K562 (cell line): Measurements from ENCODE around the gene IVL. TPM values are rescaled to one million over a fixed set of nuclear protein-coding genes. Genes with fewer than 3 reads are reported as not detected.

Source experiments
- ATAC-seq: fragments of 200-7000 bp; cut with Tn5 transposase; 3 replicates; pipeline ENCODE4 v1.9.1; 2020; ENCODE audit warnings: moderate library complexity
- BruUV-seq: library from RNA; stranded (reverse); fragments of 400-500 nt; replicated peaks from 2 replicates; lab custom pipeline; 2021; lab: Mats Ljungman, UMichigan
- CTCF ChIA-PET: fragments of 300-600 bp; formaldehyde crosslinking; extraction: SDS; loops from one replicate; lab custom pipeline; 2021; ENCODE audit warnings: low intra/inter-chr PET ratio; lab: Yijun Ruan, JAX
- POLR2A ChIA-PET: fragments of 300-600, 350-650 bp; sonication (Branson Sonifier 250); formaldehyde crosslinking; extraction: SDS; loops from one replicate; lab custom pipeline; 2021; ENCODE audit warnings: antibody characterized with exemption, inconsistent platforms; lab: Yijun Ruan, JAX
- DNase-seq, 4 experiments: peaks; one replicate each; pipeline versions ENCODE4 v3.0.0 to v3.0.0-alpha.2; 2011 to 2018; ENCODE audit warnings: low spot score in 3 of 4, mixed read lengths in 3 of 4; ENCODE audit errors: extremely low read depth in 1 of 4
- FAIRE-seq: peaks from 2 replicates; lab custom pipeline; 2011; peaks lifted over from hg19 to GRCh38; lab: Jason Lieb, UNC
- H2AFZ ChIP-seq: 2 replicates; pipeline ENCODE4 v1.6.0; 2011; ENCODE audit warnings: low read depth, low read length, control low read depth, inconsistent platforms
- H3K27ac ChIP-seq: fragments of 200-600 bp; 3 replicates; pipeline ENCODE4 v1.8.0; 2011; ENCODE audit warnings: low read depth, mild to moderate bottlenecking, control low read depth, inconsistent platforms, low read length, moderate library complexity, mixed read lengths; ENCODE audit errors: extremely low read depth
- H3K27me3 ChIP-seq, 2 experiments: fragments of 300-600 bp in 1 of 2; 2 replicates in 1 of 2; 3 replicates in 1 of 2; pipeline versions ENCODE4 v1.6.0 to v1.8.0; 2011; ENCODE audit warnings: inconsistent platforms in 2 of 2, low read length in 2 of 2, mild to moderate bottlenecking in 1 of 2, mixed read lengths in 1 of 2, moderate library complexity in 1 of 2; ENCODE audit not compliant: control insufficient read depth in 2 of 2, insufficient read depth in 2 of 2
- H3K36me3 ChIP-seq: fragments of 300-600 bp; 3 replicates; pipeline ENCODE4 v1.8.0; 2011; ENCODE audit warnings: mild to moderate bottlenecking, low read length, inconsistent platforms; ENCODE audit not compliant: control insufficient read depth, insufficient read depth
- H3K4me1 ChIP-seq, 2 experiments: fragments of 200-600 bp in 1 of 2; replicated peaks in 1 of 2; 2 replicates in 1 of 2; 3 replicates in 1 of 2; pipeline versions ENCODE4 v1.5.1 to v1.8.0; 2011; ENCODE audit warnings: inconsistent platforms in 2 of 2, low read length in 2 of 2, mild to moderate bottlenecking in 1 of 2, mixed read lengths in 1 of 2, moderate library complexity in 1 of 2; ENCODE audit not compliant: control insufficient read depth in 2 of 2, insufficient read depth in 2 of 2
- H3K4me2 ChIP-seq: 2 replicates; pipeline ENCODE4 v1.6.1; 2011; ENCODE audit warnings: low read length, control low read depth, inconsistent platforms, mixed read lengths; ENCODE audit not compliant: insufficient read depth
- H3K4me3 ChIP-seq: fragments of 200-600 bp; sonication (generic), shearing (Covaris generic); 2 replicates; pipeline ENCODE4 v1.5.1; 2016; ENCODE audit warnings: control low read depth, inconsistent platforms
- H3K79me2 ChIP-seq: fragments of 200-600 bp; 3 replicates; pipeline ENCODE4 v1.8.0; 2011; ENCODE audit warnings: low read length, inconsistent platforms; ENCODE audit not compliant: control insufficient read depth, insufficient read depth
- H3K9ac ChIP-seq, 2 experiments: 2 replicates each; pipeline versions ENCODE4 v1.6.0 to v1.6.1; 2011; ENCODE audit warnings: low read depth in 2 of 2, low read length in 2 of 2, control low read depth in 1 of 2, inconsistent platforms in 1 of 2, mild to moderate bottlenecking in 1 of 2, mixed read lengths in 1 of 2; ENCODE audit not compliant: insufficient read depth in 1 of 2
- H3K9me1 ChIP-seq: one replicate; pipeline ENCODE4 v1.6.0; 2011; ENCODE audit warnings: inconsistent platforms, mild to moderate bottlenecking, low read length, moderate library complexity; ENCODE audit not compliant: control insufficient read depth, insufficient read depth
- H3K9me3 ChIP-seq: replicated peaks from 2 replicates; pipeline ENCODE4 v1.5.1; 2011; ENCODE audit warnings: low read depth, low read length, inconsistent platforms; ENCODE audit not compliant: control insufficient read depth, insufficient read depth
- H4K20me1 ChIP-seq: replicated peaks from 2 replicates; pipeline ENCODE4 v1.6.1; 2011; ENCODE audit warnings: low read length, inconsistent platforms, mixed read lengths; ENCODE audit not compliant: control insufficient read depth, insufficient read depth
- E2F3 ChIP-seq: fragments of 250-450 bp; sonication (Bioruptor Pico); IDR thresholded peaks from 2 replicates; pipeline ENCODE4 v1.4.0; 2020; ENCODE audit warnings: mild to moderate bottlenecking
- FOXK2 ChIP-seq, 2 experiments: fragments of 450-650 bp; IDR thresholded peaks in 1 of 2; conservative IDR thresholded peaks in 1 of 2; 2 replicates each; pipeline ENCODE4 v1.6.1; 2016; ENCODE audit warnings: low read depth in 2 of 2, mild to moderate bottlenecking in 1 of 2
- MAZ ChIP-seq, 2 experiments: fragments of 450-650 bp in 1 of 2; sonication (generic) in 1 of 2; formaldehyde crosslinking; IDR thresholded peaks in 1 of 2; conservative IDR thresholded peaks in 1 of 2; 2 replicates each; pipeline versions ENCODE4 v1.4.0 to v1.5.0; 2020; ENCODE audit warnings: mild to moderate bottlenecking in 1 of 2, missing genetic modification reagents in 1 of 2
- PURB ChIP-seq: sonication (generic); formaldehyde crosslinking; IDR thresholded peaks from 2 replicates; pipeline ENCODE4 v1.9.0; 2021; ENCODE audit warnings: low read depth, mild to moderate bottlenecking, missing genetic modification reagents
- RHOXF2B ChIP-seq: fragments of 250-450 bp; sonication (Bioruptor Pico); conservative IDR thresholded peaks from 2 replicates; pipeline ENCODE4 v1.5.1; 2021
- SP1 ChIP-seq: sonication (generic); formaldehyde crosslinking; IDR thresholded peaks from 2 replicates; pipeline ENCODE4 v1.8.1; 2022; ENCODE audit warnings: mild to moderate bottlenecking, missing genetic modification reagents
- XRCC3 ChIP-seq: fragments of 450-650 bp; IDR thresholded peaks from 2 replicates; pipeline ENCODE4 v1.6.1; 2017; ENCODE audit warnings: mild to moderate bottlenecking, moderate library complexity
- ZNF143 ChIP-seq: sonication (generic); formaldehyde crosslinking; IDR thresholded peaks from 2 replicates; pipeline ENCODE4 v1.9.0; 2022; ENCODE audit warnings: mild to moderate bottlenecking, missing genetic modification reagents
- ZNF354B ChIP-seq: fragments of 250-450 bp; sonication (Bioruptor Pico); IDR thresholded peaks from 2 replicates; pipeline ENCODE4 v1.4.0; 2020
- WGBS: fragments of 100-300 bp; shearing (Covaris generic); methylation state at CpG from one replicate; pipeline ENCODE4 v1.1.6; 2016; ENCODE audit warnings: low coverage, mixed read lengths; ENCODE audit not compliant: insufficient coverage; ENCODE audit errors: missing lambda C conversion rate; 5-methylcytosine and 5-hydroxymethylcytosine counted together
- in situ Hi-C: fragments of 300-500 bp; cut with MboI; formaldehyde crosslinking; loops from 4 replicates; pipeline ENCODE4 v1.15.0; 2018; ENCODE audit warnings: inconsistent platforms, mixed read lengths
- intact Hi-C: fragments of 100-400 bp; cut with micrococcal nuclease; formaldehyde crosslinking; loops from 2 replicates; pipeline ENCODE4 v1.14.2; 2022
- polyA plus RNA-seq, 8 experiments: library from polyadenylated mRNA; depleted of rRNA in 4 of 8; stranded (reverse) in 5 of 8; unstranded in 3 of 8; fragments of >200 nt; fragmentation: Nextera tagmentation in 2 of 8; fragmentation: Illumina TruSeq in 1 of 8; extraction: Ambion mirVana in 2 of 8; extraction: Trizol in 1 of 8; gene quantifications; 2 replicates each; pipeline versions ENCODE4 v1.2.1 to v1.2.3, GENCODE V29; 2011 to 2014; ENCODE audit warnings: inconsistent platforms in 1 of 8, missing spikeins in 1 of 8
- total RNA-seq, 7 experiments: library from RNA; depleted of rRNA in 6 of 7; stranded (reverse); fragments of >200 nt in 6 of 7; fragmentation: Illumina TruSeq in 2 of 7; extraction: Trizol in 2 of 7; gene quantifications; 2 replicates each; pipeline versions ENCODE4 v1.2.1 to v1.2.3, GENCODE V29; 2011 to 2021; ENCODE audit warnings: low replicate concordance in 1 of 7
- TF ChIP-seq, protein P1 (sequence below): fragments of 450-650 bp; formaldehyde crosslinking; IDR thresholded peaks from 2 replicates; pipeline ENCODE4 v1.4.0; 2022; ENCODE audit warnings: mild to moderate bottlenecking, moderate library complexity
- TF ChIP-seq, protein P2 (sequence below): sonication (generic); formaldehyde crosslinking; IDR thresholded peaks from 2 replicates; pipeline ENCODE4 v1.8.0; 2022; ENCODE audit warnings: missing genetic modification reagents, mild to moderate bottlenecking, borderline replicate concordance
- TF ChIP-seq, protein P3 (sequence below), 2 experiments: IDR thresholded peaks in 1 of 2; conservative IDR thresholded peaks in 1 of 2; 2 replicates each; pipeline ENCODE4 v1.6.1; 2016; ENCODE audit warnings: low read depth in 2 of 2, mild to moderate bottlenecking in 1 of 2, missing compliant biosample characterization in 1 of 2, missing genetic modification characterization in 1 of 2, moderate library complexity in 1 of 2

IVL gene
- total and polyA plus RNA-seq, 9 of the 15 experiments (the other 6 are each of a cell fraction or from before 2014, with no cell fraction given), result not detected

DNA sequence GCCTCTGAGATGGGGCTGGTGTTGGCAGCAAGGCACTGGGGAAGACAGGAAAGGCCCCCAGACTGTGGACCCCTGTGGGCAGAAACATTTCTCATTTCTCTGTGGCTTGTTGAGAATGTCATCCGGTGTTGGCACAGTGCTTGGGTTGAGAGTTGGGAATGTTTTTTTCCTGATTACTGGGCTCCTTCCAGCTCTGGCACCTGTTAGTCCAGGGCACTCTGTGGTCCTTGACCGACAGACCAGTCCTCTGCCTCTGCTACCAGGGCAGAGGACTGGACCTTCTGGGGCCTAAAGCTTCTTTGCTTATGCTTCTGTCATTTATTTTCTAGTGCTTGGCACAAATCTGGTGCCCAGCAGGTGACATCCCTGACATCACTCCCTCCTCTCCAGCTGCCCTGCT lies 33.8 kb downstream of the IVL start:
- Histone ChIP-seq H3K9ac (no peak overlapping the region), H3K79me2 (no peaks in the 10 kb centered on the region), H3K4me1 (no peaks in the 10 kb centered on the region), H3K4me2 (no peak overlapping the region), H2AFZ (no peak overlapping the region), H3K27me3 (peaks cover 0 to 3% of the 10 kb centered on the region in 2 experiments; a peak in 1 of 5 replicates), H4K20me1 (no peaks in the 10 kb centered on the region), H3K9me1 (no peaks in the 10 kb centered on the region), H3K27ac (no peak overlapping the region), H3K9me3 (no peaks in the 10 kb centered on the region), H3K36me3 (no peaks in the 10 kb centered on the region), H3K4me3 (no peak overlapping the region)
- CTCF ChIA-PET, result no interaction called here
- intact Hi-C loops (no loop called here), in situ Hi-C loops (no loop called here)
- 0% methylated on average over 2 of the region's 2 CpGs for WGBS
- FAIRE-seq, result no peak
- DNase-seq, result no peak
- no peak for ATAC-seq
- POLR2A ChIA-PET, result no interaction called here
- BruUV-seq, result no TSS peak
- TF ChIP-seq E2F3 (CRISPR knock-in tag) (no peak), XRCC3 (no peak)
- TF ChIP-seq, protein P1, sequence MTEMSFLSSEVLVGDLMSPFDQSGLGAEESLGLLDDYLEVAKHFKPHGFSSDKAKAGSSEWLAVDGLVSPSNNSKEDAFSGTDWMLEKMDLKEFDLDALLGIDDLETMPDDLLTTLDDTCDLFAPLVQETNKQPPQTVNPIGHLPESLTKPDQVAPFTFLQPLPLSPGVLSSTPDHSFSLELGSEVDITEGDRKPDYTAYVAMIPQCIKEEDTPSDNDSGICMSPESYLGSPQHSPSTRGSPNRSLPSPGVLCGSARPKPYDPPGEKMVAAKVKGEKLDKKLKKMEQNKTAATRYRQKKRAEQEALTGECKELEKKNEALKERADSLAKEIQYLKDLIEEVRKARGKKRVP (CRISPR knock-in tag), result no peak
- TF ChIP-seq, protein P2, sequence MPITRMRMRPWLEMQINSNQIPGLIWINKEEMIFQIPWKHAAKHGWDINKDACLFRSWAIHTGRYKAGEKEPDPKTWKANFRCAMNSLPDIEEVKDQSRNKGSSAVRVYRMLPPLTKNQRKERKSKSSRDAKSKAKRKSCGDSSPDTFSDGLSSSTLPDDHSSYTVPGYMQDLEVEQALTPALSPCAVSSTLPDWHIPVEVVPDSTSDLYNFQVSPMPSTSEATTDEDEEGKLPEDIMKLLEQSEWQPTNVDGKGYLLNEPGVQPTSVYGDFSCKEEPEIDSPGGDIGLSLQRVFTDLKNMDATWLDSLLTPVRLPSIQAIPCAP (CRISPR knock-in tag), result no peak

DNA sequence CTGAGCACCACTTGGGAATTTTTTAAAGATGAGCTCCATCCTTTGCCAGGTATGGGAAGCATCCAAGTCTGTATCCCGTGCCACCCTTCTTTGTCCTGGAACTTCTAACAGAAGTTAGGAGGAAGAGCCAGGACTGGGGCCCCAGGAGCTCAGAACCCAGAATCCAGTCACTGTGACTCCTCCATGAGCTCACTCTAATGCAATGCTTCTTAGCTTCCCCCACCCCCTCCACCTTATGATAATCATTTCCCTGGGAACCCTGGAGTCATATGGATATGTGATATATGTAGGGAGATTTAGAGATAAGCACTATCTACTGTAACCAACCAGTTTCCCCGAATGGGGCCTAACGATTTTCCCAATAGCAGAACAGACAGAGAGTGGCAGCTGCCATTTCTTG lies 37.9 kb downstream of the IVL start:
- BruUV-seq, result no TSS peak
- Histone ChIP-seq H3K79me2 (no peaks in the 10 kb centered on the region), H3K36me3 (no peaks in the 10 kb centered on the region), H3K27me3 (peaks cover 2 to 12% of the 10 kb centered on the region in 2 experiments; a peak in 2 of 5 replicates), H3K4me1 (no peaks in the 10 kb centered on the region), H3K4me3 (no peak overlapping the region), H3K27ac (no peak overlapping the region), H3K9me3 (no peaks in the 10 kb centered on the region), H3K4me2 (no peak overlapping the region), H2AFZ (no peak overlapping the region), H3K9me1 (no peaks in the 10 kb centered on the region), H3K9ac (no peak overlapping the region), H4K20me1 (no peaks in the 10 kb centered on the region)
- in situ Hi-C loops, result no loop called here
- WGBS, result 0% methylated on average over 3 of the region's 3 CpGs
- intact Hi-C loops, result no loop called here
- ChIA-PET POLR2A (no interaction called here), CTCF (no interaction called here)
- DNase-seq (no peak), ATAC-seq (no peak), FAIRE-seq (no peak)
- TF ChIP-seq FOXK2 (conservative IDR thresholded peaks at IDR 0.05 in 1 of 2, IDR thresholded peaks at IDR 0.05 in 1 of 2; ENCODE audit: low read depth in 2 of 2) (no peak), SP1 (no peak), ZNF354B (CRISPR knock-in tag) (no peak), PURB (CRISPR knock-in tag) (no peak), ZNF143 (CRISPR knock-in tag) (no peak), RHOXF2B (no peak), MAZ (CRISPR knock-in tag; conservative IDR thresholded peaks at IDR 0.05 in 1 of 2, IDR thresholded peaks at IDR 0.05 in 1 of 2) (no peak)
- TF ChIP-seq, protein P3, sequence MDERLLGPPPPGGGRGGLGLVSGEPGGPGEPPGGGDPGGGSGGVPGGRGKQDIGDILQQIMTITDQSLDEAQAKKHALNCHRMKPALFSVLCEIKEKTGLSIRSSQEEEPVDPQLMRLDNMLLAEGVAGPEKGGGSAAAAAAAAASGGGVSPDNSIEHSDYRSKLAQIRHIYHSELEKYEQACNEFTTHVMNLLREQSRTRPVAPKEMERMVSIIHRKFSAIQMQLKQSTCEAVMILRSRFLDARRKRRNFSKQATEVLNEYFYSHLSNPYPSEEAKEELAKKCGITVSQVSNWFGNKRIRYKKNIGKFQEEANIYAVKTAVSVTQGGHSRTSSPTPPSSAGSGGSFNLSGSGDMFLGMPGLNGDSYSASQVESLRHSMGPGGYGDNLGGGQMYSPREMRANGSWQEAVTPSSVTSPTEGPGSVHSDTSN (CRISPR knock-in tag; IDR thresholded peaks at IDR 0.05; ENCODE audit: low read depth), result no peak
- TF ChIP-seq, protein P3 (tag; conservative IDR thresholded peaks at IDR 0.05; ENCODE audit: low read depth), result no peak
